HepG2 (cell line): ENCODE data around the gene CDK10. TPM values are rescaled to one million over a fixed set of nuclear protein-coding genes. Genes with fewer than 3 reads are reported as not detected.

Source experiments
- ETV5 ChIP-seq: IDR thresholded peaks from 2 replicates; pipeline ENCODE4 v1.6.1; 2018; ENCODE audit warnings: missing biosample characterization, missing genetic modification reagents, inconsistent platforms, borderline replicate concordance
- GABPB1 ChIP-seq: IDR thresholded peaks from 2 replicates; pipeline ENCODE4 v1.6.1; 2016; ENCODE audit warnings: mild to moderate bottlenecking, missing genetic modification reagents, moderate library complexity, missing compliant biosample characterization
- GPN1 ChIP-seq: sonication (generic); formaldehyde crosslinking; IDR thresholded peaks from 2 replicates; pipeline ENCODE4 v1.5.1; 2020; ENCODE audit warnings: missing genetic modification reagents, borderline replicate concordance
- JUND ChIP-seq: sonication (generic); formaldehyde crosslinking; IDR thresholded peaks from 2 replicates; pipeline ENCODE4 v1.8.0; 2022; ENCODE audit warnings: mild to moderate bottlenecking, missing genetic modification reagents
- KDM5B ChIP-seq: sonication (generic); formaldehyde crosslinking; IDR thresholded peaks from 2 replicates; pipeline ENCODE4 v1.4.0; 2020; ENCODE audit warnings: missing genetic modification reagents, mild to moderate bottlenecking, borderline replicate concordance
- KLF15 ChIP-seq: sonication (generic); formaldehyde crosslinking; IDR thresholded peaks from 2 replicates; pipeline ENCODE4 v1.8.1; 2023; ENCODE audit warnings: borderline replicate concordance, mild to moderate bottlenecking, inconsistent platforms, missing genetic modification reagents, mixed read lengths
- MAFK ChIP-seq, 2 experiments: IDR thresholded peaks in 1 of 2; conservative IDR thresholded peaks in 1 of 2; 2 replicates each; pipeline ENCODE4 v1.6.1; 2011; ENCODE audit warnings: improper control_type of control experiment in 2 of 2, low read length in 2 of 2
- MLLT10 ChIP-seq: sonication (generic); formaldehyde crosslinking; IDR thresholded peaks from 2 replicates; pipeline ENCODE4 v1.4.0; 2020; ENCODE audit warnings: missing genetic modification reagents
- NCOA2 ChIP-seq: sonication (generic); formaldehyde crosslinking; IDR thresholded peaks from 2 replicates; pipeline ENCODE4 v1.8.0; 2022; ENCODE audit warnings: inconsistent platforms
- ONECUT2 ChIP-seq: sonication (generic); formaldehyde crosslinking; IDR thresholded peaks from 2 replicates; pipeline ENCODE4 v1.4.0; 2020; ENCODE audit warnings: missing genetic modification reagents
- PAX8 ChIP-seq: sonication (generic); formaldehyde crosslinking; IDR thresholded peaks from 2 replicates; pipeline ENCODE4 v1.8.0; 2022; ENCODE audit warnings: mild to moderate bottlenecking, missing genetic modification reagents, borderline replicate concordance
- RNF2 ChIP-seq: fragments of 450-650 bp; conservative IDR thresholded peaks from 2 replicates; pipeline ENCODE4 v1.6.1; 2016; ENCODE audit warnings: low read depth
- SOX13 ChIP-seq, 3 experiments: fragments of 450-650 bp in 1 of 3; sonication (generic) in 1 of 3; formaldehyde crosslinking in 1 of 3; IDR thresholded peaks in 2 of 3; conservative IDR thresholded peaks in 1 of 3; 2 replicates each; pipeline versions ENCODE4 v1.5.0 to v1.6.1; 2016 to 2020; ENCODE audit warnings: antibody characterized with exemption in 1 of 3, mild to moderate bottlenecking in 1 of 3, missing compliant biosample characterization in 1 of 3, missing genetic modification reagents in 1 of 3, moderate library complexity in 1 of 3
- SRF ChIP-seq: IDR thresholded peaks from 2 replicates; pipeline ENCODE4 v1.6.1; 2011; ENCODE audit warnings: mild to moderate bottlenecking, low read depth, low read length, moderate library complexity
- TEF ChIP-seq: sonication (generic); formaldehyde crosslinking; IDR thresholded peaks from 2 replicates; pipeline ENCODE4 v1.5.0; 2020; ENCODE audit warnings: missing genetic modification reagents
- USF2 ChIP-seq, 2 experiments: sonication (generic) in 1 of 2; formaldehyde crosslinking in 1 of 2; IDR thresholded peaks; 2 replicates each; pipeline versions ENCODE4 v1.5.1 to v1.6.1; 2011 to 2020; ENCODE audit warnings: borderline replicate concordance in 1 of 2, low read depth in 1 of 2, low read length in 1 of 2, mild to moderate bottlenecking in 1 of 2, missing genetic modification reagents in 1 of 2, moderate library complexity in 1 of 2
- WIZ ChIP-seq: sonication (generic); formaldehyde crosslinking; IDR thresholded peaks from 2 replicates; pipeline ENCODE4 v1.5.1; 2020; ENCODE audit warnings: mild to moderate bottlenecking, missing genetic modification reagents
- ZBTB20 ChIP-seq: sonication (generic); formaldehyde crosslinking; IDR thresholded peaks from 2 replicates; pipeline ENCODE4 v1.8.1; 2023; ENCODE audit warnings: missing genetic modification reagents, low read depth, mild to moderate bottlenecking, borderline replicate concordance
- ZBTB38 ChIP-seq: sonication (generic); formaldehyde crosslinking; IDR thresholded peaks from 2 replicates; pipeline ENCODE4 v1.5.1; 2020; ENCODE audit warnings: mild to moderate bottlenecking, missing genetic modification reagents
- ZNF136 ChIP-seq: sonication (generic); formaldehyde crosslinking; IDR thresholded peaks from 2 replicates; pipeline ENCODE4 v1.8.1; 2022; ENCODE audit warnings: low read depth, mild to moderate bottlenecking, moderate library complexity, missing genetic modification reagents
- ZNF205 ChIP-seq: IDR thresholded peaks from 2 replicates; pipeline ENCODE4 v1.6.1; 2018; ENCODE audit warnings: missing biosample characterization, missing genetic modification reagents
- ZNF230 ChIP-seq: sonication (generic); formaldehyde crosslinking; IDR thresholded peaks from 2 replicates; pipeline ENCODE4 v1.4.0; 2020; ENCODE audit warnings: mild to moderate bottlenecking, missing genetic modification reagents
- ZNF260 ChIP-seq: sonication (generic); formaldehyde crosslinking; IDR thresholded peaks from 2 replicates; pipeline ENCODE4 v1.4.0; 2020; ENCODE audit warnings: missing genetic modification reagents, low read depth, mild to moderate bottlenecking, borderline replicate concordance
- ZNF556 ChIP-seq: sonication (generic); formaldehyde crosslinking; IDR thresholded peaks from 2 replicates; pipeline ENCODE4 v1.4.0; 2020; ENCODE audit warnings: mild to moderate bottlenecking, missing genetic modification reagents, borderline replicate concordance
- ZNF713 ChIP-seq: sonication (generic); formaldehyde crosslinking; IDR thresholded peaks from 2 replicates; pipeline ENCODE4 v1.4.0; 2020; ENCODE audit warnings: mild to moderate bottlenecking, missing genetic modification reagents
- ZNF790 ChIP-seq: sonication (generic); formaldehyde crosslinking; IDR thresholded peaks from 2 replicates; pipeline ENCODE4 v1.8.0; 2022; ENCODE audit warnings: missing genetic modification reagents, mild to moderate bottlenecking, borderline replicate concordance
- ZNF891 ChIP-seq: sonication (generic); formaldehyde crosslinking; IDR thresholded peaks from 2 replicates; pipeline ENCODE4 v1.5.0; 2020; ENCODE audit warnings: mild to moderate bottlenecking, missing genetic modification reagents
- polyA plus RNA-seq, 8 experiments: library from polyadenylated mRNA; depleted of rRNA in 3 of 8; stranded (reverse) in 7 of 8; unstranded in 1 of 8; fragments of >200 nt; fragmentation: Illumina TruSeq in 4 of 8; extraction: Trizol in 4 of 8; gene quantifications; 2 replicates each; pipeline versions ENCODE4 v1.2.1 to v1.2.3, GENCODE V29; 2011 to 2016; ENCODE audit warnings: low read depth in 4 of 8, missing spikeins in 1 of 8, mixed read lengths in 1 of 8; ENCODE audit not compliant: insufficient read depth in 1 of 8
- total RNA-seq, 5 experiments: library from RNA; depleted of rRNA; stranded (reverse); fragments of >200 nt; fragmentation: Illumina TruSeq; extraction: Trizol; gene quantifications; 2 replicates each; pipeline ENCODE4 v1.2.3, GENCODE V29; 2016; ENCODE audit warnings: low read depth in 1 of 5

Gene CDK10
- total and polyA plus RNA-seq, 2 of the 13 experiments (the other 11 are each of a cell fraction or from before 2014, with no cell fraction given), result 2.5 to 3.9 TPM

GRCh38 chr16:89700649-89701424 is 14.3 kb downstream of the CDK10 start (continued):
- no peak for TF ChIP-seq MLLT10 (CRISPR knock-in tag)
- TF ChIP-seq ONECUT2, result no peak
- TF ChIP-seq GABPB1 (CRISPR knock-in tag), result peak; percentile 12; the same call in 1 of the 2 replicates
- peak; percentile 19 for TF ChIP-seq JUND (CRISPR knock-in tag)
- TF ChIP-seq MAFK (conservative IDR thresholded peaks at IDR 0.05 in 1 of 2, IDR thresholded peaks at IDR 0.05 in 1 of 2; ENCODE audit: low read length in 2 of 2), result no peak
- no peak for TF ChIP-seq USF2 (IDR thresholded peaks at IDR 0.05; ENCODE audit: low read depth, low read length)
- TF ChIP-seq USF2 (CRISPR knock-in tag; IDR thresholded peaks at IDR 0.05; ENCODE audit: borderline replicate concordance), result no peak
- TF ChIP-seq ZNF556 (CRISPR knock-in tag), result peak; percentile 82; the same call in 1 of the 2 replicates
- peak; percentile 43; the same call in 1 of the 2 replicates for TF ChIP-seq GPN1 (CRISPR knock-in tag)
- 0 out of 2 replicates have a peak, but pooled peaks have one; percentile 21 for TF ChIP-seq ZNF205 (CRISPR knock-in tag)
- no peak for TF ChIP-seq WIZ (CRISPR knock-in tag)
- peak; percentile 45 for TF ChIP-seq ZBTB38 (CRISPR knock-in tag)
- TF ChIP-seq ETV5 (CRISPR knock-in tag), result peak; percentile 38; the same call in 1 of the 2 replicates
- TF ChIP-seq TEF (CRISPR knock-in tag), result peak; percentile 68
- no peak; the same call in none of the 2 replicates for TF ChIP-seq KDM5B (CRISPR knock-in tag)
- peak; percentile 59; the same call in 1 of the 2 replicates for TF ChIP-seq ZNF790 (CRISPR knock-in tag)
- no peak for TF ChIP-seq ZNF260
- TF ChIP-seq RNF2, result peak; percentile 94; the same call in 1 of the 2 replicates
- TF ChIP-seq ZNF713 (CRISPR knock-in tag), result 0 out of 2 replicates have a peak, but pooled peaks have one; percentile 50
- peak; percentile 34 for TF ChIP-seq ZNF891
- peak; percentile 24; the same call in 1 of the 2 replicates for TF ChIP-seq KLF15 (CRISPR knock-in tag)
- TF ChIP-seq ZNF230 (CRISPR knock-in tag), result peak; percentile 13; the same call in 1 of the 2 replicates
- TF ChIP-seq PAX8 (CRISPR knock-in tag), result 0 out of 2 replicates have a peak, but pooled peaks have one; percentile 51
- TF ChIP-seq ZNF136 (CRISPR knock-in tag), result peak; percentile 69; the same call in 1 of the 2 replicates
- no peak for TF ChIP-seq ZBTB20 (CRISPR knock-in tag)
- TF ChIP-seq NCOA2 (CRISPR knock-in tag), result peak; percentile 13; the same call in 1 of the 2 replicates
- TF ChIP-seq SOX13 (IDR thresholded peaks at IDR 0.05), result no peak
- TF ChIP-seq SOX13 (CRISPR knock-in tag; conservative IDR thresholded peaks at IDR 0.05 in 1 of 2, IDR thresholded peaks at IDR 0.05 in 1 of 2), result peak in 1 of 2 experiments; percentile 52; a peak in 2 of 4 replicates
- TF ChIP-seq SRF, result no peak
